Esophagus squamous epithelium (tissue), 5 donors: ENCODE measurements around the gene POLE4. TPM values are rescaled to one million over a fixed set of nuclear protein-coding genes. Genes with fewer than 3 reads are reported as not detected.

Experiments
- DNase-seq: peaks from one replicate; lab custom pipeline; 2025; lab: John Stamatoyannopoulos, UW
- H3K27ac ChIP-seq, 4 donors: fragments of 200-600 bp; sonication (generic); one replicate each; pipeline ENCODE4 v1.5.1; 2016 to 2019; ENCODE audit warnings: mild to moderate bottlenecking in 1 of 4
- H3K27me3 ChIP-seq, 4 donors: fragments of 200-600 bp; sonication (generic); 1 replicate in 3 of 4; 2 replicates in 1 of 4; pipeline versions ENCODE4 v1.5.1 to v1.6.0; 2017 to 2021; ENCODE audit warnings: antibody characterized with exemption in 1 of 4
- H3K36me3 ChIP-seq, 3 donors: fragments of 200-600 bp; sonication (generic); one replicate each; pipeline ENCODE4 v1.5.1; 2016 to 2019
- H3K4me1 ChIP-seq, 3 donors: fragments of 200-600 bp; sonication (generic); one replicate each; pipeline ENCODE4 v1.5.1; 2017 to 2019
- H3K4me3 ChIP-seq, 4 donors: fragments of 200-600 bp; sonication (generic); 1 replicate in 3 of 4; 2 replicates in 1 of 4; pipeline ENCODE4 v1.5.1; 2016 to 2019; ENCODE audit warnings: mild to moderate bottlenecking in 2 of 4, moderate library complexity in 1 of 4
- H3K9me3 ChIP-seq, 3 donors: fragments of 200-600 bp; sonication (generic); one replicate each; pipeline ENCODE4 v1.5.1; 2016 to 2019
- CTCF ChIP-seq, 6 experiments: fragments of 450-650 bp in 4 of 6; fragments of 200-600 bp in 2 of 6; sonication (generic) in 2 of 6; IDR thresholded peaks; one replicate each; pipeline ENCODE4 v1.5.1; 2016 to 2019; ENCODE audit warnings: antibody characterized with exemption in 6 of 6, mild to moderate bottlenecking in 4 of 6, moderate library complexity in 4 of 6
- POLR2A ChIP-seq, 4 donors: fragments of 450-650 bp; IDR thresholded peaks; one replicate each; pipeline ENCODE4 v1.6.1; 2017; ENCODE audit warnings: antibody characterized with exemption in 4 of 4, mild to moderate bottlenecking in 4 of 4, moderate library complexity in 3 of 4
- WGBS, 2 donors: methylation state at CpG; one replicate each; pipeline ENCODE4 v1.1.5; 2018; 5-methylcytosine and 5-hydroxymethylcytosine counted together
- intact Hi-C: fragments of 100-400 bp; cut with DNase I; formaldehyde crosslinking; loops from one replicate; pipeline ENCODE4 v1.15.0; 2022
- total RNA-seq, 4 donors: library from RNA; depleted of rRNA; stranded (reverse); fragments of >200 nt; gene quantifications; one replicate each; pipeline ENCODE4 v1.1.0, GENCODE V29; 2016
- donor health status: DM: yes; HTN: yes; CAD: no.

The POLE4 gene
- total RNA-seq, 4 donors from 2014 or later = 14.3 to 30.8 (median 20.3) TPM

DNA sequence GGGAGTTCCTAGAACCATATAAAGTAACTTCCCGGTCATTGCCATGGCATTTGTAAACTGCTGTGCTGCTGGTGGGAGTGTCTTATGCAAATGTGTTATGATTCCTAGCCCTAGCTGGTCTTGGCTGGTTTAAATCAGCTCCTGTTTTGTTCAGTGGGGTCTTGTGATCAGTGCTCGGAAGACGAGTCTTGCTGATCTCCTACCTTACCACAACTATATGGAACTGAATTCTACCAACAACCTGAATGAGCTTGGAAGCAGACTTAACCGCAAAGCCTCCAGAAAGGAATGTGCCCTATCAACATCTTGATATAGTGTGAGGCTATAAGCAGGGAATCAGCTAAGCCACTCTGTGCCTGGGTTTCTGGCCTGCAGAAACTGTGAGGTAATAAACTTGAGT, 33.5 kb downstream of the POLE4 start:
- intact Hi-C loops = no loop called here
- Histone ChIP-seq H3K27ac (no peak overlapping the region), H3K36me3 (no peaks in the 10 kb centered on the region), H3K4me3 (no peak overlapping the region), H3K4me1 (no peaks in the 10 kb centered on the region), H3K9me3 (no peaks in the 10 kb centered on the region), H3K27me3 (no peaks in the 10 kb centered on the region)
- TF ChIP-seq POLR2A (IDR thresholded peaks at IDR 0.05) = no peak
- no peak for TF ChIP-seq CTCF (IDR thresholded peaks at IDR 0.05)
- WGBS, 2 donors = 72 to 87% methylated on average over 2 to 3 of the region's 4 CpGs
- DNase-seq = no peak

DNA sequence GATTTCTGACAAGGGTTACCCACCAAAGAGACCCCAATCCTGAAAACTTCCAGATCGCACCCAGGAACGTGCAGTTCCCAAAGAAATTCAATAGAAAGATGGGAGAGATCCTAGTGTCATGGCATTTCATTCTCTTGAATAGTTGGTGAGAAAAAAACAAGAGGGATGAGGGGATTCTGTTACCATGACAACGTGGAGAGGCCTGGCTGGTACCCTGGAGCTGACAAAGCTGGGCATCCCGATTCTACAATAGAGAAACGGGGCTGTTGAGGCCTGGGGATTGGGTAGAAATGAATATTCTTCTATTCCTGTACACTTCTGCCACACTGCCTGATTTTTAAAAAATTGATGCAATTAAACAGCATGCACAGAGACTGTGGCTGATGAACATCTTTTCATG, 41.0 kb downstream of the POLE4 start:
- intact Hi-C loops = no loop called here
- Histone ChIP-seq H3K4me1 (no peaks in the 10 kb centered on the region), H3K9me3 (no peaks in the 10 kb centered on the region), H3K27ac (no peak overlapping the region), H3K27me3 (no peaks in the 10 kb centered on the region), H3K4me3 (no peak overlapping the region), H3K36me3 (no peaks in the 10 kb centered on the region)
- TF ChIP-seq CTCF (IDR thresholded peaks at IDR 0.05) = no peak
- TF ChIP-seq POLR2A (IDR thresholded peaks at IDR 0.05) = no peak
- WGBS, 2 donors = 95% methylated on average over 5 of the region's 5 CpGs
- DNase-seq = no peak

DNA sequence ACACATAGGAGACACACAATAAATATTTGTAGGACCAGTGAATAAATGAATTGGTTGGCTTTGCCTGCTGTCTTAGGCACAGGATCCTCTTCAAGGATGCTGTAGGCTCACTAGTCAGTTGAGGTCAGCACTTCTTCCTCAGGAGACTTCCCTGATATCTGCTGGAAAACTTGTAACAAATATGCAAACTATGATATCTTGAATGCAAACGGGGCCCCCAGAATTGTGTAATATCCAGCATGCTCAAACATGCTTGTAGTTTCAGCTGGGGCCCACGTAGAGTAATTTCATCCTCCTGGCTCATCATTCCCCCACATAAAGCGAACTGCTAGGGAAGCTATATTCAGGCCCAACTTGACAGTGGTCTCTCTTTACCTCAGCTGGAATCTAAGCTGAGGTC, 43.6 kb downstream of the POLE4 start:
- no peaks in the 10 kb centered on the region for H3K9me3 ChIP-seq
- H3K27ac ChIP-seq = no peak overlapping the region
- WGBS, 2 donors = 50 to 65% methylated on average over 1 to 3 of the region's 3 CpGs
- no peaks in the 10 kb centered on the region for H3K36me3 ChIP-seq
- no peaks in the 10 kb centered on the region for H3K4me1 ChIP-seq
- H3K4me3 ChIP-seq = no peak overlapping the region
- TF ChIP-seq POLR2A (IDR thresholded peaks at IDR 0.05) (no peak), CTCF (IDR thresholded peaks at IDR 0.05) (no peak)
- H3K27me3 ChIP-seq = no peaks in the 10 kb centered on the region
- no peak for DNase-seq
- intact Hi-C loops = no loop called here

- Histone ChIP-seq H3K9me3 (no peaks in the 10 kb centered on the region), H3K27ac (no peak overlapping the region), H3K27me3 (no peaks in the 10 kb centered on the region), H3K4me3 (no peak overlapping the region), H3K4me1 (no peaks in the 10 kb centered on the region), H3K36me3 (no peaks in the 10 kb centered on the region)
- no peak for TF ChIP-seq CTCF (IDR thresholded peaks at IDR 0.05)
- no peak for TF ChIP-seq POLR2A (IDR thresholded peaks at IDR 0.05)
- 49 to 69% methylated on average over 2 of the region's 2 CpGs for WGBS, 2 donors
- no peak for DNase-seq
- intact Hi-C loops = no loop called here
Observed at GRCh38 chr2:75003276-75003675, 44.8 kb downstream of the POLE4 start.

DNA sequence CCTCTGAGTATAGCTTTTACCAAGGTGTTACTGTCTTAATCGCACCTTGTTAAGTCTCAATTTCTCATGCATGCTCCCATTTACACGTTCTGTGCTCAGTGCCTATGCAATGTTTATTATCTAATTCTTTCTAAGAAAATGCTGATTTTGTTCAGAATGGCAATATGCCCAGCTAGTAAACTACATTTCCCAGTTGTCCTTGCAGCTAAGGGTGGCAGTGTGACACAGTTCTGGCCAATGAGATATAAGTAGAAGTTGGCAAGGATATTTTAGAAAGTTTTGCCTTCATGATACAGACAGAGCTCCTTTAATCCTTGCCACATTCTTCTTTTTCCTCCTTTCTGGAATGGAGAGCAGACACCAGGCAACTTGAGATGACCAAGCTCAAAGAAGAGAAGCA, 45.3 kb downstream of the POLE4 start:
- no peak for DNase-seq
- no peak overlapping the region for H3K27ac ChIP-seq
- intact Hi-C loops = no loop called here
- H3K27me3 ChIP-seq = no peaks in the 10 kb centered on the region
- TF ChIP-seq CTCF (IDR thresholded peaks at IDR 0.05) = no peak
- no peak for TF ChIP-seq POLR2A (IDR thresholded peaks at IDR 0.05)
- no peaks in the 10 kb centered on the region for H3K4me1 ChIP-seq
- H3K36me3 ChIP-seq = no peaks in the 10 kb centered on the region
- WGBS, 2 donors = 70 to 75% methylated on average over 2 of the region's 2 CpGs
- H3K4me3 ChIP-seq = no peak overlapping the region
- no peaks in the 10 kb centered on the region for H3K9me3 ChIP-seq
